Measurements from ENCODE around the gene TP53RK.

The TP53RK gene

DNA sequence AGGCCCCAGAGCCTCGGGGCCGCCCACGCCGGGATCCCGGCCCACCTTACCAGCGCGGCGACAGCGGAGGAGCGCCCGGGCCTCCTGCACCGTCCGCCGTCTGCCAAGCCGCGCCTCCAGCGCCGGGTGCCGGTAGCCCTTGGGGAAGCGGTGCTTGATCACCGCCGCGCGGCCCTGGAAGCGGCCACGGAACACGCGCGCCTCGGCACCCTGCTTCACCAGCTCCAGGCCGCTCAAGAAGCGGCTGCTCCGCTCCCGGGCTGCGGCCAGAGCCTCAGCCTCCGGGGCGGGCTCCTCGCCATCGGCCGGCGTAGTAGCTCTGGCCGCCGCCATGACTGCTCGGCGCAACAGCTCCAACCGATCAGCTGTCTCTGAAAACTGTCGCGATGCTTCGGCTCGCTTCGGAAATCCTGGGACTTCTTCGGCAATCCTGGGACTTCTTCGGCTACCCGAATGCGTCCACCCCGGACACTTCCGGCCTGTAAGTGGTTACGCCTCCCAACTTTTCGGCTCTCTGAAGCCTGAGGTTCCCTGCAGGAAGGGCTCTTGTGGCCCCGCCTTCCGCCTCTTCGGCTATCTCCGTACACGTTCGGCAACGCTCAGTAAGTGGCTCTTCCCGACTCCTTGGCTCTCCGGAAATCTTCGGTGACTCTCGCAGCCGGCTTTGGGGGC, at the start of gene TP53RK:
Gene TP53RK, minus strand, starts transcription at position 363 of the 672 bp plus-strand sequence. Its CDS starts 30 bp downstream, at position 333.
- DNase-seq (ENCODE audit: low spot score) = peak; percentile 99

GRCh38 chr20:46735436-46735835, 46.2 kb upstream of the TP53RK start:
- DNase-seq (ENCODE audit: low spot score) = no peak

DNA sequence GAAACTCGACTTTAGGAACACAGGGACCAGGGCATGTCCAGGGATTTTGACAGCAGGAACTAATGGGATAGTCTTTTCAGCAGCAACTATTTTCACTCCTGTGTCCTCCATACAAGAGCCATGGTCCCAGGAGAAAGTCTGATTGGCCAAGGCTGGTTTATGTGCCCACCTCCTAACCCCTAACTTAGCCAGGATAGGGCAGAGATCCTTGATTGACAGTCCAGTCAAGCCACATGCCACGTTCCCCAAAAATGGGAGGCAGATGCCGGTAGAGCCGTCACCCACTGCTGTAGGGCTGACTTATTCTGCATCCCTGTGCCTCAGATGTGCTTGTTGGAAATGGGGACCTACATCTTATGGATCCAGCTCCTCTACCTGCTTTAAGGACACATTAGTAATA, 42.5 kb upstream of the TP53RK start:
- peak; percentile 51 for DNase-seq (ENCODE audit: low spot score)

DNA sequence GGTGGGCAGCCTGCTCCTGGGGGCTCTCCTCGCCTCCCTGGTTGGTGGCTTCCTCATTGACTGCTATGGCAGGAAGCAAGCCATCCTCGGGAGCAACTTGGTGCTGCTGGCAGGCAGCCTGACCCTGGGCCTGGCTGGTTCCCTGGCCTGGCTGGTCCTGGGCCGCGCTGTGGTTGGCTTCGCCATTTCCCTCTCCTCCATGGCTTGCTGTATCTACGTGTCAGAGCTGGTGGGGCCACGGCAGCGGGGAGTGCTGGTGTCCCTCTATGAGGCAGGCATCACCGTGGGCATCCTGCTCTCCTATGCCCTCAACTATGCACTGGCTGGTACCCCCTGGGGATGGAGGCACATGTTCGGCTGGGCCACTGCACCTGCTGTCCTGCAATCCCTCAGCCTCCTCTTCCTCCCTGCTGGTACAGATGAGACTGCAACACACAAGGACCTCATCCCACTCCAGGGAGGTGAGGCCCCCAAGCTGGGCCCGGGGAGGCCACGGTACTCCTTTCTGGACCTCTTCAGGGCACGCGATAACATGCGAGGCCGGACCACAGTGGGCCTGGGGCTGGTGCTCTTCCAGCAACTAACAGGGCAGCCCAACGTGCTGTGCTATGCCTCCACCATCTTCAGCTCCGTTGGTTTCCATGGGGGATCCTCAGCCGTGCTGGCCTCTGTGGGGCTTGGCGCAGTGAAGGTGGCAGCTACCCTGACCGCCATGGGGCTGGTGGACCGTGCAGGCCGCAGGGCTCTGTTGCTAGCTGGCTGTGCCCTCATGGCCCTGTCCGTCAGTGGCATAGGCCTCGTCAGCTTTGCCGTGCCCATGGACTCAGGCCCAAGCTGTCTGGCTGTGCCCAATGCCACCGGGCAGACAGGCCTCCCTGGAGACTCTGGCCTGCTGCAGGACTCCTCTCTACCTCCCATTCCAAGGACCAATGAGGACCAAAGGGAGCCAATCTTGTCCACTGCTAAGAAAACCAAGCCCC, 36.2 kb upstream of the TP53RK start:
- no peak for DNase-seq (ENCODE audit: low spot score)

- no peak for DNase-seq (ENCODE audit: low spot score)
Measured at GRCh38 chr20:46724343-46724959, 35.2 kb upstream of the TP53RK start.

DNA sequence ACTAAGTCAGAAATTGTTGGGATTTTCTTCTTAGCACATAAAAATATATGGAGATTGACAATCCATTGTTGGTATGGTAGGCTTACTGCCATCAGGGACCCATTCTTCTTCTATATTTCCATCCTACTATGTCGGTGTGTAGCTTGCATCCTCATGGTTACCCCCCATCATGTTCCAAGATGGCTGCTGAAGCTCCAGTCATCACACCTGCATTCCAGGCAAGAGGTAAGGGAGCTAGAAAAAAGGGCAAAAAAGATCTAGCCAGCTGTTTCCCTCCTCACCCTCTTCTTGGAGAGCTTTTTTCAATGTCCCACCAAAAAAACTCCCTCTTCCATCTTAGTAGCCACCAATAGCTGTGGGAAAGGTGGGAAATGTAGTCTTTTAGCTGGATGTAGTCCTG, 33.8 kb upstream of the TP53RK start:
- no peak for DNase-seq (ENCODE audit: low spot score)

DNA sequence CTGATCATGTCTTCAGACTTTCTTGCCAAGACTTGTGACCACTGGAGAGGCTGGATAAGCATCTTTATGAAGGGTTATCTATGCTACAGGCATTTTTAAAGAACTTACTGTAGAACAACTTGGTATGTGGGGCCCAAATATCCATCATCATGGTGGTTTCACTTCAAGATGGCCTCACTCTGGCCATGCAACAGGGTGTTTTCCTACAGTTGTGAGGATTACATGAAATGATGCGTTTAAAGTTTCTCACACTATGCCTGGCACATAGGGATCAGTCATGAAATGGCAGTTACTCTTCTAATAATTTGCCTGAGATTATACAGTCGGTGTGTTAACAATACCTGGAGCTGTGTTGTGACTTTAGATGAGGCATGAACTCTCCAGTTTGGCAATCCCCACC, 33.2 kb upstream of the TP53RK start:
- DNase-seq (ENCODE audit: low spot score) = no peak

DNA sequence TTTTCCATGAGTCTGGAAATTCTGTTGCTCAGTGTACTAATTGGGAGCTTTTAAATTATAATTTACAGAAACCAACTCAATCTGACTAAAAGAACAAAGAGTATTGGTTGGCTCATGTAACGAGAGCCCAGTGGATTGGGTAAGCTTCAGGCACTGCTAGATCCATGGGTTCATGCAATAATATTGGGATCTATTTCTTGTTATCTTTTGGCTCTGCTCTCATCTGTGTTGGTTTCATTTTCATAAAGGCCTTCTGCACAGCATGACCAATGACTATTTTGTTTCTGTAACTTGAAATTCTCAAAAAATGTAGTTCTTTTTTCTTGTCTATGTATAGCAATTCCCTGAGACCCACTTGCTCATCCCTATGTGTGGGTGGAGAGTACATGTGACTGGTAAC, 32.2 kb upstream of the TP53RK start:
- DNase-seq (ENCODE audit: low spot score) = no peak

DNA sequence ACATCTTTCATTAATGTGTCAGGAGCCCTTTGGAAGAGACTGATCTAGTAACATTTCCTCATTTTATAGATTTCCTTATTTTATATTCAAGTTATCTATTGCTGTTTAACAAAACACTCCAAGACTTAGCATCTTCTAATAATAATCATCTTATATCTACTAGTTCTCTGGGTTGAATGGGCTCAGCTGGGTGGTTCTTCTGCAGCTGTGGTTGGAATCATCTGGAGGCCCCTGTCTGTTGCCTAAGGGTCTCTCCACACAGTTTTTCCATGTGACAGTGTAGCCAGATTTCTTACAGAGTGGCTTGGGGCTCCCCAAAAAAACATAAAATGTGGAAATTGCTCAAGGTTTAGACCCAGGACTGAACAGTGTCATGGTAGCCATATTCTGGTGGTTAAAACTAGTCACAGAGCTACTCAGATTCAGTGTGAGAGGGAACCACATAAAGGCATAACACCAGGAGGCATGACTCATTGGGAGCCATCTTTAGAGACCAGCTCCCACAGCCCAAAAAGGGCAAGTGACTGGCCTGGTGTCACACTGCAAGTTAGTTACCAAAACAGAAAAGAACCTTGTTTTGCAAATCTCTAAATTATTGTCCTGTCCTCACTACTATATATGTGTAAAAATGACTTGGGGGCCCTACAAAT, 31.7 kb upstream of the TP53RK start:
- no peak for DNase-seq (ENCODE audit: low spot score)

GRCh38 chr20:46720019-46720418, 30.8 kb upstream of the TP53RK start:
- DNase-seq (ENCODE audit: low spot score) = no peak

- no peak for DNase-seq (ENCODE audit: low spot score)
Measured at GRCh38 chr20:46717818-46718541, 28.7 kb upstream of the TP53RK start.

GRCh38 chr20:46715292-46715756, 26.1 kb upstream of the TP53RK start:
- DNase-seq (ENCODE audit: low spot score) = peak; percentile 68

- no peak for DNase-seq (ENCODE audit: low spot score)
Measured at GRCh38 chr20:46713957-46714834, 25.0 kb upstream of the TP53RK start.

- no peak for DNase-seq (ENCODE audit: low spot score)
Measured at GRCh38 chr20:46712056-46712636, 22.9 kb upstream of the TP53RK start.

DNA sequence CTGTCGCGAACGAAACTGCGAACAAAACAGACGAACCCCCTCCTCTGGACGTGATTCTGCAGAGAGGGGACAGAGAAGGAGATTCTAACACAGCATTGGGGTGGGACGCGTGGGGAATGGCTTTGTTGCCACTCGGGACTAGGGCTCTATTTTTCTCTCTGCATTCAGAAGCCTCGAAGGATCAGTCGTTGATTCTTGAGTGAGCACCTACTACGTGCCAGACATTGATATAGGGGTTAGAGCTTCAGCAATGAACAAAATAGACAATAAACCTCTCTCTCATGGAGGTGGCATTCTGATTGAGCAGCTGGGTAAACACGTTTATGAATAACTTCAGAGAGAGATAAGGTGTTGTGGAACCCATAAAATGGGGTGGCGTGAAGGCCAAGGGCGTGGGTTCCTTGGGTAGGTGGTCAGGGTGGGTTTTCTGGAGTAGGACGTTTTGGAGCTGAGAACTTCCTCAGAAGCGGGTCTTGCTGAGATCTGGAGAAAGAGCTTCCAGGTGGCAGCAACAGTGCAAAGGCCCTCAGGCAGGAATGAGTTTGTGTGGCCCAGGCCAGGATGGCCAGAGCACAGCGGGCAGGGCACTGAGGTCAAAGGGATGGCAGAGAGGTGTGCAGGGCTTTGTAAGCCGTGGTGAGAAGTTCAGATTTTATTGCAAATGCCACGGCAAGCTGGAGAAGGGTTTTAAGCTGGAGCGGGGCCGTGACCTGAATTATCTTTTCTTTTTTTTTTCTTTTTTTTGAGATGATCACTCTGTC, 21.1 kb upstream of the TP53RK start:
- no peak for DNase-seq (ENCODE audit: low spot score)

GRCh38 chr20:46709459-46710152, 20.4 kb upstream of the TP53RK start, which contains the start of gene SLC2A10:
Gene SLC2A10 (plus strand): TSS chr20:46709649. CDS start chr20:46709737, 88 bp downstream.
- DNase-seq (ENCODE audit: low spot score) = peak; percentile 86

- no peak for DNase-seq (ENCODE audit: low spot score)
Measured at GRCh38 chr20:46709055-46709458, 19.8 kb upstream of the TP53RK start.

GRCh38 chr20:46708172-46708860, 19.1 kb upstream of the TP53RK start:
- DNase-seq (ENCODE audit: low spot score) = peak; percentile 48

Measured in iPS-NIHi11 (cell line).